ENCODE measurements around the gene PRIMPOL.
"Not testable (repeated sequence)": the region's sequence is repeated elsewhere in the genome, so short reads cannot be mapped to it uniquely, and the experiment has no call there.

Gene PRIMPOL

GRCh38 chr4:184739575-184739974, 90.0 kb downstream of the PRIMPOL start:
- peaks cover 20% of the 10 kb centered on the region for H3K9me3 ChIP-seq (ENCODE audit: control insufficient read depth, insufficient read depth, low read depth, low read length)
- not testable (repeated sequence) for H3K4me1 ChIP-seq (ENCODE audit: control insufficient read depth, insufficient read depth, low read length); H3K36me3 ChIP-seq (ENCODE audit: control insufficient read depth, insufficient read depth, low read length); H3K4me3 ChIP-seq (ENCODE audit: low read depth, low read length); H3K27ac ChIP-seq (ENCODE audit: low read depth, low read length); H3K9ac ChIP-seq (ENCODE audit: low read length); H3K27me3 ChIP-seq (ENCODE audit: control insufficient read depth, insufficient read depth, low read length)

- H3K4me1 ChIP-seq (ENCODE audit: control insufficient read depth, insufficient read depth, low read length): peaks cover 2% of the 10 kb centered on the region; the same call in 1 of the 2 replicates
- H3K9me3 ChIP-seq (ENCODE audit: control insufficient read depth, insufficient read depth, low read depth, low read length): peaks cover 20% of the 10 kb centered on the region
- no peaks in the 10 kb centered on the region for H3K27me3 ChIP-seq (ENCODE audit: control insufficient read depth, insufficient read depth, low read length)
- no peaks in the 10 kb centered on the region for H3K36me3 ChIP-seq (ENCODE audit: control insufficient read depth, insufficient read depth, low read length)
- no peak overlapping the region for H3K9ac ChIP-seq (ENCODE audit: low read length)
- no peak overlapping the region for H3K27ac ChIP-seq (ENCODE audit: low read depth, low read length)
- no peak overlapping the region for H3K4me3 ChIP-seq (ENCODE audit: low read depth, low read length)
Observed at GRCh38 chr4:184740980-184741391, 91.4 kb downstream of the PRIMPOL start.

- H3K27me3 ChIP-seq (ENCODE audit: control insufficient read depth, insufficient read depth, low read length); H3K36me3 ChIP-seq (ENCODE audit: control insufficient read depth, insufficient read depth, low read length); H3K27ac ChIP-seq (ENCODE audit: low read depth, low read length); H3K4me3 ChIP-seq (ENCODE audit: low read depth, low read length); H3K4me1 ChIP-seq (ENCODE audit: control insufficient read depth, insufficient read depth, low read length); H3K9ac ChIP-seq (ENCODE audit: low read length): not testable (repeated sequence)
- H3K9me3 ChIP-seq (ENCODE audit: control insufficient read depth, insufficient read depth, low read depth, low read length): peaks cover 20% of the 10 kb centered on the region
Observed at GRCh38 chr4:184741651-184742050, 92.1 kb downstream of the PRIMPOL start.

- peaks cover 26% of the 10 kb centered on the region for H3K4me1 ChIP-seq (ENCODE audit: control insufficient read depth, insufficient read depth, low read length)
- no peaks in the 10 kb centered on the region for H3K36me3 ChIP-seq (ENCODE audit: control insufficient read depth, insufficient read depth, low read length)
- H3K27me3 ChIP-seq (ENCODE audit: control insufficient read depth, insufficient read depth, low read length): no peaks in the 10 kb centered on the region
- H3K9me3 ChIP-seq (ENCODE audit: control insufficient read depth, insufficient read depth, low read depth, low read length): peaks cover 20% of the 10 kb centered on the region
- no peak overlapping the region for H3K9ac ChIP-seq (ENCODE audit: low read length)
- H3K4me3 ChIP-seq (ENCODE audit: low read depth, low read length): no peak overlapping the region
- H3K27ac ChIP-seq (ENCODE audit: low read depth, low read length): no peak overlapping the region
Observed at GRCh38 chr4:184743650-184744049, 94.1 kb downstream of the PRIMPOL start.

- Histone ChIP-seq H3K9me3 (ENCODE audit: control insufficient read depth, insufficient read depth, low read depth, low read length) (peaks cover 20% of the 10 kb centered on the region), H3K36me3 (ENCODE audit: control insufficient read depth, insufficient read depth, low read length) (no peaks in the 10 kb centered on the region), H3K27ac (ENCODE audit: low read depth, low read length) (no peak overlapping the region), H3K27me3 (ENCODE audit: control insufficient read depth, insufficient read depth, low read length) (no peaks in the 10 kb centered on the region), H3K4me3 (ENCODE audit: low read depth, low read length) (no peak overlapping the region), H3K4me1 (ENCODE audit: control insufficient read depth, insufficient read depth, low read length) (peaks cover 26% of the 10 kb centered on the region), H3K9ac (ENCODE audit: low read length) (no peak overlapping the region)
Observed at GRCh38 chr4:184744236-184744635, 94.7 kb downstream of the PRIMPOL start.
